Measurements from ENCODE around the gene SLC39A3. TPM values are rescaled to one million over a fixed set of nuclear protein-coding genes. Genes with fewer than 3 reads are reported as not detected.

SLC39A3 gene
- total and polyA plus RNA-seq, 7 donors: 16.9 to 70.1 (median 26.8) TPM

DNA sequence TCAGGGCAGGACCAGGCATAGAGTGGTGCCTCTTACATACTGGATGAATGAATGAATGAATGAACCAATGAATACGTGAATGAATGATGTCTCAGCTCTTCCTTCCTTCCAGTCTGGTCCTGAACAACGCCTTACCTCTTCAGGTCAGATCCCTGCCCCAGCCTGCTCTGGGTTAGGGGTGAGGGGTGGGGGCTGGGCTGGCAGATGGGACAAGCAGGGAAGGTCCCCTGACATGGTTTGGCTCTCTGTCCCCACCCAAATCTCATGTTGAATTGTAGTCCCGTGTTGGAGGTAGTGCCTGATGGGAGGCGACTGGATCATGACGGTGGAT is 28.0 kb downstream of the SLC39A3 start:
- no peak for DNase-seq
- H3K27me3 ChIP-seq (ENCODE audit: insufficient read depth in 3 of 3, low read length in 2 of 3): peaks cover 0 to 13% (median 9%) of the 10 kb centered on the region in 3 donors
- intact Hi-C loops (cut with DNase I): no loop called here
- H3K27ac ChIP-seq: no peak overlapping the region
- H3K4me3 ChIP-seq: no peak overlapping the region
- ATAC-seq: no peak
- no peaks in the 10 kb centered on the region for H3K4me1 ChIP-seq
- no peaks in the 10 kb centered on the region for H3K36me3 ChIP-seq (ENCODE audit: insufficient read depth in 1 of 2, low read depth in 1 of 2)
- 55 to 63% (median 59%) methylated on average over 5 of the region's 5 CpGs for WGBS, 3 donors
- TF ChIP-seq, protein P1, sequence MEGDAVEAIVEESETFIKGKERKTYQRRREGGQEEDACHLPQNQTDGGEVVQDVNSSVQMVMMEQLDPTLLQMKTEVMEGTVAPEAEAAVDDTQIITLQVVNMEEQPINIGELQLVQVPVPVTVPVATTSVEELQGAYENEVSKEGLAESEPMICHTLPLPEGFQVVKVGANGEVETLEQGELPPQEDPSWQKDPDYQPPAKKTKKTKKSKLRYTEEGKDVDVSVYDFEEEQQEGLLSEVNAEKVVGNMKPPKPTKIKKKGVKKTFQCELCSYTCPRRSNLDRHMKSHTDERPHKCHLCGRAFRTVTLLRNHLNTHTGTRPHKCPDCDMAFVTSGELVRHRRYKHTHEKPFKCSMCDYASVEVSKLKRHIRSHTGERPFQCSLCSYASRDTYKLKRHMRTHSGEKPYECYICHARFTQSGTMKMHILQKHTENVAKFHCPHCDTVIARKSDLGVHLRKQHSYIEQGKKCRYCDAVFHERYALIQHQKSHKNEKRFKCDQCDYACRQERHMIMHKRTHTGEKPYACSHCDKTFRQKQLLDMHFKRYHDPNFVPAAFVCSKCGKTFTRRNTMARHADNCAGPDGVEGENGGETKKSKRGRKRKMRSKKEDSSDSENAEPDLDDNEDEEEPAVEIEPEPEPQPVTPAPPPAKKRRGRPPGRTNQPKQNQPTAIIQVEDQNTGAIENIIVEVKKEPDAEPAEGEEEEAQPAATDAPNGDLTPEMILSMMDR (IDR thresholded peaks at IDR 0.05): no peak
- peaks cover 5% of the 10 kb centered on the region for H3K9me3 ChIP-seq

DNA sequence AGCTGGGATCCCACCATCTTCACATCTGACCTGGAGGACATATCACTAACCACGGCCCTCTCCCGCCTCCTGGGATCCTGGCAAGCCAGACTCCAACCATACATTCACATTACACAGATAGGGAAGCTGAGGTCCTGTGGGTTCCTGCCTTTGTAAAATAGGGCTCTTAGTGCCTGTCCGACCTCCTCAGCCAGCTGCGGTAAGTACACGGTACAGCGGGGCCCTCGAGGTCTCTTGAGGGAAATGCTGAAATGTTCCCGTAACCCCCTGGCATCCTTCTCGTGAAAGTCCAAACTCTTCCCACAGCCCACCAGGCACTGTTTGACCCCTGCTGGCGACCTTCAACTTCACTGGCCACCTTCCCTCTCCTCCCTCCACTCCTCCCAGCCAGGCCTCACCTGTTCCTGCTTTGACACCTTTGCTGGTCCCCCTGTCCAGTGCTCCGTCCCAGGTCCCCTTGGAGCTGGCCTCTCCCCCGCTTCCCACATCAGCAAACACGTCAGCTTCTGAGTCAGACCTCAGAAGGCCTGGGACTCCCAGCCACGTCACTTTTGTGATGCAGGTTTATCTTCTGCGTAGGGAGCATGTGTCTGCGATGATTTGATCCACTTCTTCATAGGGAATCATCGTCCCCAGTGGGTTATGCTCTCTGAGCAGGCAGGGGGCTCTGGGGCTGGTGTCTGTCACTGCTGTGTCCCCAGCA is 28.5 kb downstream of the SLC39A3 start:
- WGBS, 3 donors: 65 to 70% (median 68%) methylated on average over 14 to 17 of the region's 17 CpGs
- H3K4me3 ChIP-seq: no peak overlapping the region
- H3K27me3 ChIP-seq (ENCODE audit: insufficient read depth in 3 of 3, low read length in 2 of 3): peaks cover 0 to 13% (median 6%) of the 10 kb centered on the region in 3 donors
- intact Hi-C loops (cut with DNase I): no loop called here
- TF ChIP-seq, protein P1 (IDR thresholded peaks at IDR 0.05): no peak
- H3K36me3 ChIP-seq (ENCODE audit: insufficient read depth in 1 of 2, low read depth in 1 of 2): no peaks in the 10 kb centered on the region
- ATAC-seq (no peak), DNase-seq (no peak)
- no peaks in the 10 kb centered on the region for H3K4me1 ChIP-seq
- no peak overlapping the region for H3K27ac ChIP-seq
- H3K9me3 ChIP-seq: peaks cover 5% of the 10 kb centered on the region

- H3K9me3 ChIP-seq: no peaks in the 10 kb centered on the region
- H3K36me3 ChIP-seq (ENCODE audit: insufficient read depth in 1 of 2, low read depth in 1 of 2): no peaks in the 10 kb centered on the region
- ATAC-seq (no peak), DNase-seq (no peak)
- 91 to 96% (median 94%) methylated on average over 5 of the region's 5 CpGs for WGBS, 3 donors
- intact Hi-C loops (cut with DNase I): no loop called here
- no peaks in the 10 kb centered on the region for H3K4me1 ChIP-seq
- TF ChIP-seq, protein P1 (IDR thresholded peaks at IDR 0.05): no peak
- H3K27ac ChIP-seq: no peak overlapping the region
- no peak overlapping the region for H3K4me3 ChIP-seq
- H3K27me3 ChIP-seq (ENCODE audit: insufficient read depth in 3 of 3, low read length in 2 of 3): peaks cover 0 to 2% (median 0%) of the 10 kb centered on the region in 3 donors
Measured at GRCh38 chr19:2706251-2706650, 33.6 kb downstream of the SLC39A3 start.

GRCh38 chr19:2703691-2704216 is 36.1 kb downstream of the SLC39A3 start:
- no peaks in the 10 kb centered on the region for H3K4me1 ChIP-seq

More at GRCh38 chr19:2703691-2704216, 36.1 kb downstream of the SLC39A3 start:
- peaks cover 0 to 2% (median 0%) of the 10 kb centered on the region in 3 donors for H3K27me3 ChIP-seq (ENCODE audit: insufficient read depth in 3 of 3, low read length in 2 of 3)
- no peak for DNase-seq
- 66 to 70% (median 69%) methylated on average over 6 of the region's 6 CpGs for WGBS, 3 donors
- H3K36me3 ChIP-seq (ENCODE audit: insufficient read depth in 1 of 2, low read depth in 1 of 2): no peaks in the 10 kb centered on the region
- H3K4me3 ChIP-seq: no peak overlapping the region
- no peaks in the 10 kb centered on the region for H3K9me3 ChIP-seq
- H3K27ac ChIP-seq: no peak overlapping the region
- TF ChIP-seq, protein P1 (IDR thresholded peaks at IDR 0.05): no peak
- no peak for ATAC-seq
- intact Hi-C loops (cut with DNase I): no loop called here
